HG03139 (cell line): ENCODE results near the gene ROBO1.
"Not testable (repeated sequence)": the region's sequence is repeated elsewhere in the genome, so short reads cannot be mapped to it uniquely, and the experiment has no call there.

Source experiments
- ATAC-seq: cut with Tn5 transposase; IDR thresholded peaks from one replicate; pipeline ENCODE4 v1.9.1; 2021; ENCODE audit not compliant: unreplicated experiment

The ROBO1 gene

GRCh38 chr3:79178471-79179180 is 589.2 kb downstream of the ROBO1 start:
- ATAC-seq, result no peak

- ATAC-seq, result no peak
Observed at GRCh38 chr3:79175870-79176269, 591.9 kb downstream of the ROBO1 start.

GRCh38 chr3:79173259-79173658 is 594.5 kb downstream of the ROBO1 start:
- ATAC-seq, result not testable (repeated sequence)

GRCh38 chr3:79172241-79172640 is 595.6 kb downstream of the ROBO1 start:
- ATAC-seq, result no peak

- ATAC-seq, result no peak
Observed at GRCh38 chr3:79170021-79170420, 597.8 kb downstream of the ROBO1 start.

- ATAC-seq, result no peak
Observed at GRCh38 chr3:79167651-79168416, 600.0 kb downstream of the ROBO1 start.

- ATAC-seq, result no peak
Observed at GRCh38 chr3:79162653-79163052, 605.1 kb downstream of the ROBO1 start.

GRCh38 chr3:79161941-79162340 is 605.9 kb downstream of the ROBO1 start:
- ATAC-seq, result no peak

GRCh38 chr3:79160421-79160820 is 607.4 kb downstream of the ROBO1 start:
- no peak for ATAC-seq

GRCh38 chr3:79159736-79160135 is 608.1 kb downstream of the ROBO1 start:
- no peak for ATAC-seq

- ATAC-seq, result no peak
Observed at GRCh38 chr3:79157191-79157590, 610.6 kb downstream of the ROBO1 start.

GRCh38 chr3:79154865-79155264 is 612.9 kb downstream of the ROBO1 start:
- no peak for ATAC-seq

GRCh38 chr3:79148786-79149185 is 619.0 kb downstream of the ROBO1 start:
- ATAC-seq, result no peak

- no peak for ATAC-seq
Observed at GRCh38 chr3:79146024-79146423, 621.8 kb downstream of the ROBO1 start.

GRCh38 chr3:79140708-79141107 is 627.1 kb downstream of the ROBO1 start:
- no peak for ATAC-seq

GRCh38 chr3:79139395-79140068 is 628.3 kb downstream of the ROBO1 start:
- ATAC-seq, result no peak

- no peak for ATAC-seq
Observed at GRCh38 chr3:79125313-79125984, 642.3 kb downstream of the ROBO1 start.

GRCh38 chr3:79115458-79115857 is 652.3 kb downstream of the ROBO1 start:
- ATAC-seq, result no peak

GRCh38 chr3:79113876-79114275 is 653.9 kb downstream of the ROBO1 start:
- no peak for ATAC-seq

- ATAC-seq, result no peak
Observed at GRCh38 chr3:79111375-79112052, 656.3 kb downstream of the ROBO1 start.

- ATAC-seq, result no peak
Observed at GRCh38 chr3:79109754-79110153, 658.0 kb downstream of the ROBO1 start.
